Measurements from ENCODE around the gene NDUFB11.

Gene NDUFB11

GRCh38 chrX:47174846-47175587 lies 30.5 kb upstream of the NDUFB11 start:
- DNase-seq (ENCODE audit: low read depth in 2 of 2) = no peak

DNA sequence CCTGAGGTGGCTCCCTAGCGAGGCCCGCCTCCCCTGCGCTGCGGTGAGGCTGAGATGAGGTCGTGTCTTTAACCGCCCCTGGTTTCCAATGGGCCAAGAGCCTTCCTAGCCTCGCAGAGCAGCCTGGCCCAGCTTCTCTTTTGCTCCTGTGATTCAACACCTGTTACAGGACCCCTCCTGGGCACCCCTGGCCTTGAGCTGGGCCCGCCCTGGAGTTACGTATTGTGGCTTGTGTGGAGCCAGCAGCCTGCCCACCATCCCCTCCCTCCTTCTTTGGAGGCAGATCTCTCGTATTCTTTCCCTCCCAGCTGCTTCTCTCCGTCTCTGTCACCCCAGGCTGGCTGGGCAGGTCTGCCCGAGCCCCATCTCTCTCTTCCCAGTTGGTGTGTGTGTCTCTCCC lies 29.9 kb upstream of the NDUFB11 start:
- DNase-seq (ENCODE audit: low read depth in 2 of 2) = no peak

- no peak for DNase-seq (ENCODE audit: low read depth in 2 of 2)
These were observed 28.7 kb upstream of the NDUFB11 start for GRCh38 chrX:47172971-47173792.

DNA sequence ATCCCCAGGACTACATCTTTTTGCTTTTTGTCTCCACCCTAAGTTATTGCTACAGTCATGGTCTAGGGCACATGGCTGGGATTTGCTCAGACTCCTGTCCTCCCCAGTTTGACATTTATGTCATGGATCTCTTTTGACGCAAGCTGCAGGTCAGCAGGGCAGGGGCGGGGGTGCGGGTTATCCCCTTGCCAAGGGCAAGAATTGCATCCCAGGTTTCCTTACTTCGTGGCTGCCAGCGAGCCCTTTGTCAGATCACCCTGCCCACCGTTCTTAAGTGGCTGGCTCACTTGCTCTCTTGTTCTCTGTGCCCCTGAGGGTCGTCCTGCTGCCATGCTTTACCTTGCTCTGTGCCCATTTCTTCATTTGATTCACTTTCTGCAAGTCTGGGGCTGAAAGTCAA lies 28.0 kb upstream of the NDUFB11 start:
- no peak for DNase-seq (ENCODE audit: low read depth in 2 of 2)

DNA sequence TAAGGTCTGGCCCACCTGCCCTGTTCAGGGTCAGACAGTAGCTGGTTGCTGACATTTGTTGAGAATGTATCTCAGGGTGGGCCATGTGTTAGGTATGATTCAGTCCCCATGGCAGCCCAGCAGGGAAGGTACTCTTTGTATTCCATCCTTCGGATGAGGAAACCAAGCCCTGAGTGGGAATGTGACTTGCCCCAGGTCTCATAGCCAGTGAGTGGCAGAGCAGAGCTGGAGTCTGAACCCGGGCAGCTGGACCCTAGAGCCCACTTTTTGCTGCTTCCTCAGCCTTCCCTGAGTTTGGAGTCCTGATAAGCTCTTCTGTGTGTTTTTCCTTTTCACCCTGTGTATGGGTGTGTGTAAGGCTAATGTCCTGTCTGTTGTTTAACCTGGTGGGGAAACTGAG lies 27.5 kb upstream of the NDUFB11 start:
- DNase-seq (ENCODE audit: low read depth in 2 of 2) = no peak

DNA sequence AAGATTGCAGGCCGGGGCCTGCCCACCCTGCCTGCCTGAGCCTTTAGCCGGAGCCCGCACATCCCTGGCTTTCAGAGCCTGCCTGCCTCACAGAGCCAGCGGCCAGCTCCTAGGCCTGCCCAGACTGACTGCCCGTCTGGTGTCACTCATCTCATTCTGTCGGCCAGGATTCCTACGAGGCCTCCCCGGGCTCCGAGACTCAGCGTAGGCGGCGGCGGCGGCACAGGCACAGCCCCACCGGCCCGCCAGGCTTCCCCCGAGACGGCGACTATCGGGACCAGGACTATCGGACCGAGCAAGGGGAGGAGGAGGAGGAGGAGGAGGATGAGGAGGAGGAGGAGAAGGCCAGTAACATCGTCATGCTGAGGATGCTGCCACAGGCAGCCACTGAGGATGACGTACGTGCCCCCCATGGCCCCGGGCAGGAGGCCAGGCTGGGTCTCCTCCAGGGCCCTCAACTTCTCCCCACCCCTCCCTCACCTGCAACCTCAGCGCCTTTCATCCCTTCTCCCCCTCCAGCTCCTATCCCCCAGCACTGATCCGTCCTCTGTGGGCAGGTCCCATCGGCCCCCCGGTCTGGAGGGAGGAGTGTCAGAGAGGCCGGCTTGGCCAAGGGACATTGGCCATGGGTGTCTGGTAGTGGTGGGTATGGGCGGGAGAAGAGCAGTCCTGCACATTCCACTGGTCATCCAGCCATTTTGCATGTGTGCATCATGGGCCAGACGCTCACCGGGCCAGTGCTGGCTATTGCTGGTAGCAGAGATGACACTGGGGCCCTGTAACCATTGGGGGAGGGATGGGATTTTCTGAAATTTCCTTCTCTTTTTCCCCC lies 26.6 kb upstream of the NDUFB11 start:
- no peak for DNase-seq (ENCODE audit: low read depth in 2 of 2)

GRCh38 chrX:47169726-47170515 lies 25.4 kb upstream of the NDUFB11 start:
- DNase-seq (ENCODE audit: low read depth in 2 of 2) = no peak

GRCh38 chrX:47169273-47169672 lies 24.8 kb upstream of the NDUFB11 start:
- no peak for DNase-seq (ENCODE audit: low read depth in 2 of 2)

DNA sequence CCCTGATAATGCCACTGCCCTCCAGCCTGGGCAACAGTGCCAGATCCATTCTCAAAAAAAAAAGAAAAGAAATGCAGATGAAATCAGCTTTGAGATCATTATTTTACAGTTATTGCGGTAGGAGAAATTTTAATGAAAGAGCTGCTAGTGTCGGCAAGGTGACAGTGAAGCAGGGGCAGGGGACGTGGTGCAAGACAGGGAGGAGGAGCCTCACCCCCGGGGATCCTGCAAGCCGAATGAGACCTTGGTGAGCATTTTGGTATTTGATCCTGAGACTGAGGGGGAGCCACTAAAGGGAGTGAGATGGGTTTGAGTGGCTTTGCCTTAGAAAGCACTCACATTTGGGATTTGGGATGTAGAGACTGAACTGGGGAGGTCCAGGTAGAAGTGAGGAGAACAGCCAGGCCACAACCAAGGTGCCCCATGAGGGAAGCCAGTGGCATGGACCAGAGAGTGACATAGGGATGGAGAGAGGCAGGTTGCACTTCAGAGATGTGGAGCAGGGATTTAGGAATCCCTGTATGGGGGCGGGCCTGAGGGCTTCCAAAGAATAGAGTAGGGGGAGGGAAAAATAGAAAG lies 24.1 kb upstream of the NDUFB11 start:
- no peak for DNase-seq (ENCODE audit: low read depth in 2 of 2)

- DNase-seq (ENCODE audit: low read depth in 2 of 2) = no peak
These were observed 21.6 kb upstream of the NDUFB11 start for GRCh38 chrX:47166126-47166525.

DNA sequence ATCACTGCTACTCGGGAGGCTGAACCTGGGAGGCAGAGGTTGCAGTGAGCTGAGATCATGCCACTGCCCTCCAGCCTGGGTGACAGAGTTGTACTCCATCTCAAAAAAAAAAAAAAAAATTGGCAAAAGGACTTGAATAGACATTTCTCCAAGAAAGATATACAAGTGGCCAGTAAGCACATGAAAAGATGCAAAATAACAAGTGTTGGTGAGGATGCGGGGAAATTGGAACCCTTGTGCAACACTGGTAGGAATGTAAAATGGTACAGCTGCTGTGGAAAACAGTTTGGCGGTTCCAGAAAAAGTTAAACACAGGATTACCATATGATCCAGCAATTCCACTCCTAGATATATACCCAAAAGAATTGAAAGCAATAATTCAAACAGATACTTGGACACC lies 19.9 kb upstream of the NDUFB11 start:
- no peak for DNase-seq (ENCODE audit: low read depth in 2 of 2)

GRCh38 chrX:47162927-47163583 lies 18.6 kb upstream of the NDUFB11 start:
- no peak for DNase-seq (ENCODE audit: low read depth in 2 of 2)

DNA sequence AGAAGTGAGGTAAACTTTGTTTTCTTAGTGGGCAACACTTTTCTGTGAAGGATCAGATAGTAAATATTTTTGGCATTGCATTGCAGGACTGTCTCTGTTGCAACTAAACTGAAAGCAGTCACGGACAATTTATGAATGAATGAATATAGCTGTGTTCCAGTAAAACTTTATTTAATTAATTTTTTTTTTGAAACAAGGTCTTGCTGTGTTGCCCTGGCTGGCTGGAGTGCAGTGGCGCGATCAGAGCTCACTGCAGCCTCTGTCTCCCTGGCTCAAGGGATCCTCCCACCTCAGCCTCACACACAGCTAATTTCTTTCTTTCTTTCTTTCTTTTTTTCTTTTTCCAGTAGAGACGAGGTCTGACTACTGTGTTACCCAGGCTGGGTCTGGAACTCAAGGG lies 16.3 kb upstream of the NDUFB11 start:
- DNase-seq (ENCODE audit: low read depth in 2 of 2) = no peak

DNA sequence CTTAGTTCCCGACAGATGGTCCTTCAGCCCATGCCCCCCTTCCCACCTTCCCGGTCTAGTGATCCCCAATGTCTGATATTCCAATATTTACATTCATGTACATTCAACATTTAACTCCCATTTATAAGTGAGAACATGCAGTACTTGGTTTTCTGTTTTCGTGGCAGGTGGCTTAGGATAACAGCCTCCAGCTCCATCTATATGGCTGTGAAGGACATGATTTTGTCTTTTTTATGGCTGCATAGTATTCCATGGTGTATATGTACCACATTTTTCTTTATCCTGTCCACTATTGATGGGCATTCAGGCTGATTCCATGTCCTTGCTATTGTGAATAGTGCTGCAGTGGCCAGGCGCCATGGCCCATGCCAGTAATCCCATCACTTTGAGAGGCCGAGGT lies 14.3 kb upstream of the NDUFB11 start:
- DNase-seq (ENCODE audit: low read depth in 2 of 2) = no peak

DNA sequence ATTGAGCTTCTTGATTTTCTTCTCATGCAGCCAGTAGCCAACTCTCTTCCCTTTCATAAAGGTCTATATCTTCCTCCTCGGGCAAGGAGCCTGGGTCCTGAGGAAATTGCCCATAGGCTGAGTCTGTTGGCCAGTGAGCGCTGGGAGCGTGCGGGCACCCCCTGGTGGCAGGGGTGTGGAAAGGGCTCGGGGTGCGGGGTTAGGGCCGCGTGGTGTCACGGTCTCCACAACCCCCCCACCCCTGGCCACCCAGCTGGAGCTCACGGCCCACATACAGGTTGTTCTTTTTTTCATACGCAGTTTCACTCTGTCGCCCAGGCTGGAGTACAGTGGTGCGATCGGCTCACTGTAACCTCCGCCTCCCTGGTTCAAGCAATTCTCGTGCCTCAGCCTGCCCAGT lies 13.6 kb upstream of the NDUFB11 start:
- no peak for DNase-seq (ENCODE audit: low read depth in 2 of 2)

DNA sequence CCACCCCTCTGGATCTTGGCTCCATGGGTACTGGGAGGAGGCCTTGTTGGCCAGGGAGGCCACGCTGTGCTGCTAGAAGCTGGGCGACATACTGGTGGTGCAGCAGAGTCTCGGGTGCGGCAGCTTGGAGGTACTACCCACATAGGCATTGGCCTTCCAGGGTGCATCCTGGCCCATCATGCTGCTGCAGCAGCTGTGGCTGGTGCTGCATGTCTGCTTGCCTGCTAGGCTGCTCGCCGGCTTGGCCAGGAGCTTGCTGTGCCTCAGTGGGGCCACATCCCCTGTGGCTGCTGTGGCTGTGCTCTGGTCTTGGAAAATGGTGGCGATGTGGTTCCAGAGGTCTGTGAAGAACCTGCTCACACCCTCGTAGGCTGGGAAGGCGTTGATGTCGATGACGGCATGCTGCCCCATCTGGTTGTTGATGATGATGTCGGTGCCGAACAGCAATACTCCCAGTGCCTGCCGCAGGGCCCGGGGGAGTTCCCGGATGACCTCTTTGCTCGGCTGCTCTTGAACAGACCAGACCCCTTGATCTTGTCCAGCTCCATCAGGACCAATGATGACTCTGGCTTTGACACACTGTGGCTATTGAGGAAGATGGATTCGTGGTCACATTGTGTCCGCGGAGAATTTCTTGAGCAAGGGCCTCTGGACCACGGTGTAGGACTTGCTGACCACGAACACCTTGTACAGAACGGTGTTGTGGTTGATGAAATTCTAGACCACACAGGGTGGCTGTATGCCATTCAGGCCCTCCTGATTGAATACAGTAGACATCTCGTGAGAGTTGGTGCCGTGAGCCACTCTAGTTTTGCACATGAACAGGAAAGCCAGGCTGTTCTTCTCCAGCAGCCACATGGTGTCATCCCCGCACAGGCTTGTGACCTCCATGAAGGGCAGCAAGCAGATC lies 12.4 kb upstream of the NDUFB11 start:
- DNase-seq (ENCODE audit: low read depth in 2 of 2) = no peak

GRCh38 chrX:47151435-47151834 lies 6.9 kb upstream of the NDUFB11 start:
- no peak for DNase-seq (ENCODE audit: low read depth in 2 of 2)

DNA sequence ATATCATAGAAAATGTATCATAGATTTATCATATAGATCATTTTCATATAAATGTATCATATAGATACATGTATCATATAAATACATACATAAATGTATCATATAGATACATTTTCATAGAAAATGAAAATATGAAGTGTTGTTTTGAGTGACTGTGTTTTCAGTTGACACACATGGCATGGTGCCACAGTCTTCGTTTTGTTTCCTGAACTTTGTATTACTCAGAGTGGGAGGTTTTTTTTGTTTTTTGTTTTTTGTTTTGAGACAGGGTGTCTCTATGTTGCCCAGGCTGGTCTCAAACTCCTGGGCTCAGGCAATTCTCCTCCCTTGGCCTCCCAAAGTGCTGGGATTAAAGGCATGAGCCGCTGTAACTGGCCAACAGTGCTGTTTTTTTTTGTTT lies 4.4 kb upstream of the NDUFB11 start:
- DNase-seq (ENCODE audit: low read depth in 2 of 2) = no peak

Data from stimulated activated CD8-positive, alpha-beta memory T cell treated with anti-CD3 and anti-CD28 coated beads, Interleukin-15, amount 100 ng/mL, for 4 hours (primary cell).